DOHH2 (cell line): ENCODE measurements around the gene RBM23.

Experiments used
- H3F3A ChIP-seq: fragments of 200-600 bp; sonication (generic), shearing (Covaris generic); 2 replicates; pipeline ENCODE4 v1.6.0; 2016; ENCODE audit warnings: antibody characterized with exemption, mild to moderate bottlenecking; ENCODE audit not compliant: control insufficient read depth, insufficient read depth
- H3K27ac ChIP-seq: fragments of 200-600 bp; sonication (generic); 2 replicates; pipeline ENCODE4 v1.5.1; 2014; ENCODE audit warnings: low read depth, mild to moderate bottlenecking, low read length, moderate library complexity
- H3K27me3 ChIP-seq: fragments of 200-600 bp; sonication (generic); 2 replicates; pipeline ENCODE4 v1.6.1; 2014; ENCODE audit warnings: mild to moderate bottlenecking, low read length, mixed read lengths; ENCODE audit not compliant: control insufficient read depth
- H3K36me3 ChIP-seq: fragments of 200-600 bp; sonication (generic); 2 replicates; pipeline ENCODE4 v1.6.1; 2014; ENCODE audit warnings: mild to moderate bottlenecking, low read length, moderate library complexity, mixed read lengths; ENCODE audit not compliant: control insufficient read depth
- H3K4me1 ChIP-seq: fragments of 200-600 bp; sonication (generic); 2 replicates; pipeline ENCODE4 v1.6.1; 2014; ENCODE audit warnings: mild to moderate bottlenecking, low read length, mixed read lengths; ENCODE audit not compliant: control insufficient read depth
- H3K4me2 ChIP-seq: fragments of 200-600 bp; sonication (generic); 2 replicates; pipeline ENCODE4 v1.6.0; 2014; ENCODE audit warnings: mild to moderate bottlenecking, low read length, moderate library complexity
- H3K4me3 ChIP-seq: fragments of 200-600 bp; sonication (generic); 2 replicates; pipeline ENCODE4 v1.5.1; 2014; ENCODE audit warnings: mild to moderate bottlenecking, low read length, mixed read lengths
- H3K79me2 ChIP-seq: fragments of 200-600 bp; sonication (generic); 2 replicates; pipeline ENCODE4 v1.6.1; 2014; ENCODE audit warnings: mild to moderate bottlenecking, low read length, mixed read lengths; ENCODE audit not compliant: control insufficient read depth
- H3K9me2 ChIP-seq: fragments of 200-600 bp; sonication (generic); replicated peaks from 2 replicates; pipeline ENCODE4 v1.6.1; 2014; ENCODE audit warnings: mild to moderate bottlenecking, low read length, mixed read lengths; ENCODE audit not compliant: control insufficient read depth
- H3K9me3 ChIP-seq: fragments of 200-600 bp; sonication (generic); 2 replicates; pipeline ENCODE4 v1.6.1; 2014; ENCODE audit warnings: antibody characterized with exemption, low read length, mixed read lengths; ENCODE audit not compliant: control insufficient read depth, insufficient read depth
- H4K20me1 ChIP-seq: fragments of 200-600 bp; sonication (generic); 2 replicates; pipeline ENCODE4 v1.6.0; 2014; ENCODE audit warnings: low read depth, mild to moderate bottlenecking, antibody characterized with exemption, low read length, moderate library complexity; ENCODE audit not compliant: control insufficient read depth, insufficient read depth
- CTCF ChIP-seq: fragments of 200-600 bp; sonication (generic); IDR thresholded peaks from one replicate; pipeline ENCODE4 v1.5.1; 2014; ENCODE audit warnings: antibody characterized with exemption, mild to moderate bottlenecking, low read depth, low read length; ENCODE audit not compliant: poor library complexity, severe bottlenecking
- EZH2phosphoT487 ChIP-seq: fragments of 200-600 bp; sonication (generic); IDR thresholded peaks from 2 replicates; pipeline ENCODE4 v1.6.1; 2017; ENCODE audit warnings: borderline replicate concordance, mild to moderate bottlenecking, antibody characterized with exemption, low read length, moderate library complexity, mixed read lengths

The RBM23 gene

DNA sequence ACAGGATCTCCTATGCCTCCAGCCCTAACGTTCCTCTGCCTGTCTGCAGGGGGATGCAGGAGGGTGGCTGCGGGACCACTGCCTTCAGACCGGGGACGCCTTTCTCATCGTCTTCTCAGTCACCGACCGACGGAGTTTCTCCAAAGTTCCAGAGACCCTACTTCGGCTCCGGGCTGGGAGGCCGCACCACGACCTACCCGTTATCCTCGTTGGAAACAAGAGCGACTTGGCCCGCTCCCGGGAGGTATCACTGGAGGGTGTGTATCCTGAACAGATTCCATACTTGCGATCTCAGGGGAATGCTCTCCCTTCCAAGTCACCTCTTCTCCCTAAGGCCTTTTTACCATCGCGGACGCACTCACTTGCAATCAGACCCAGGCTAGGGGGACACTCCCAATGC is 33.0 kb downstream of the RBM23 start:
- no peaks in the 10 kb centered on the region for H3K9me3 ChIP-seq
- no peak for TF ChIP-seq CTCF
- TF ChIP-seq EZH2phosphoT487: no peak
- no peaks in the 10 kb centered on the region for H3K27me3 ChIP-seq
- 0 out of 2 replicates have a peak, but pooled peaks cover 2% of the 10 kb centered on the region for H3K36me3 ChIP-seq
- peak overlapping the region; percentile 75 for H3K4me3 ChIP-seq
- peak overlapping the region; percentile 94 for H3K4me2 ChIP-seq
- peaks cover 89% of the 10 kb centered on the region for H3K4me1 ChIP-seq
- H3K27ac ChIP-seq: peak overlapping the region; percentile 96; the same call in 1 of the 2 replicates
- no peaks in the 10 kb centered on the region for H4K20me1 ChIP-seq
- H3K79me2 ChIP-seq: no peaks in the 10 kb centered on the region
- peaks cover 42% of the 10 kb centered on the region for H3F3A ChIP-seq
- no peaks in the 10 kb centered on the region for H3K9me2 ChIP-seq

GRCh38 chr14:22884738-22885523 is 34.0 kb downstream of the RBM23 start:
- Histone ChIP-seq H3K4me3 (no peak overlapping the region), H3K79me2 (no peaks in the 10 kb centered on the region), H3K9me3 (no peaks in the 10 kb centered on the region), H3K36me3 (0 out of 2 replicates have a peak, but pooled peaks cover 2% of the 10 kb centered on the region), H3F3A (peaks cover 35% of the 10 kb centered on the region), H3K4me1 (peaks cover 81% of the 10 kb centered on the region), H3K27me3 (no peaks in the 10 kb centered on the region), H3K9me2 (no peaks in the 10 kb centered on the region), H4K20me1 (no peaks in the 10 kb centered on the region), H3K4me2 (no peak overlapping the region), H3K27ac (no peak overlapping the region)
- TF ChIP-seq CTCF: no peak
- no peak for TF ChIP-seq EZH2phosphoT487

- Histone ChIP-seq H3K4me2 (no peak overlapping the region), H3F3A (peaks cover 34% of the 10 kb centered on the region), H3K36me3 (peaks cover 2% of the 10 kb centered on the region; the same call in 1 of the 2 replicates), H3K4me1 (peaks cover 74% of the 10 kb centered on the region), H3K27ac (no peak overlapping the region), H3K79me2 (no peaks in the 10 kb centered on the region), H3K9me3 (no peaks in the 10 kb centered on the region), H3K27me3 (no peaks in the 10 kb centered on the region), H3K9me2 (no peaks in the 10 kb centered on the region), H3K4me3 (no peak overlapping the region), H4K20me1 (no peaks in the 10 kb centered on the region)
- TF ChIP-seq CTCF: no peak
- TF ChIP-seq EZH2phosphoT487: no peak
These were observed 34.7 kb downstream of the RBM23 start for GRCh38 chr14:22884076-22884737.
